GM21717 (cell line): ENCODE measurements around the gene CAMTA1.

ENCODE experiments used
- ATAC-seq: cut with Tn5 transposase; IDR thresholded peaks from one replicate; pipeline ENCODE4 v1.9.1; 2021; ENCODE audit warnings: mild to moderate bottlenecking, moderate library complexity; ENCODE audit not compliant: unreplicated experiment

Gene CAMTA1

GRCh38 chr1:7052701-7053100 is 267.4 kb downstream of the CAMTA1 start:
- ATAC-seq: no peak

- ATAC-seq: no peak
These were observed 275.5 kb downstream of the CAMTA1 start for GRCh38 chr1:7060745-7061144.

- no peak for ATAC-seq
These were observed 277.2 kb downstream of the CAMTA1 start for GRCh38 chr1:7062346-7063061.

- ATAC-seq: no peak
These were observed 278.7 kb downstream of the CAMTA1 start for GRCh38 chr1:7063981-7064380.

GRCh38 chr1:7068552-7068951 is 283.3 kb downstream of the CAMTA1 start:
- no peak for ATAC-seq

GRCh38 chr1:7069931-7070330 is 284.7 kb downstream of the CAMTA1 start:
- ATAC-seq: no peak

- no peak for ATAC-seq
These were observed 285.3 kb downstream of the CAMTA1 start for GRCh38 chr1:7070389-7071029.

GRCh38 chr1:7076117-7076516 is 290.9 kb downstream of the CAMTA1 start:
- no peak for ATAC-seq

- no peak for ATAC-seq
These were observed 291.3 kb downstream of the CAMTA1 start for GRCh38 chr1:7076572-7076971.

- ATAC-seq: no peak
These were observed 291.9 kb downstream of the CAMTA1 start for GRCh38 chr1:7077136-7077535.

- ATAC-seq: no peak
These were observed 292.7 kb downstream of the CAMTA1 start for GRCh38 chr1:7077970-7078369.

GRCh38 chr1:7079637-7080036 is 294.4 kb downstream of the CAMTA1 start:
- no peak for ATAC-seq

GRCh38 chr1:7084232-7084894 is 299.1 kb downstream of the CAMTA1 start:
- no peak for ATAC-seq

- no peak for ATAC-seq
These were observed 300.3 kb downstream of the CAMTA1 start for GRCh38 chr1:7085521-7085920.

GRCh38 chr1:7086106-7086505 is 300.9 kb downstream of the CAMTA1 start:
- no peak for ATAC-seq

GRCh38 chr1:7087888-7088287 is 302.6 kb downstream of the CAMTA1 start:
- no peak for ATAC-seq

GRCh38 chr1:7089497-7089896 is 304.2 kb downstream of the CAMTA1 start:
- no peak for ATAC-seq

GRCh38 chr1:7093297-7093696 is 308.0 kb downstream of the CAMTA1 start:
- ATAC-seq: no peak

GRCh38 chr1:7094086-7094485 is 308.8 kb downstream of the CAMTA1 start:
- no peak for ATAC-seq

GRCh38 chr1:7094509-7094908 is 309.3 kb downstream of the CAMTA1 start:
- no peak for ATAC-seq

GRCh38 chr1:7095343-7095964 is 310.2 kb downstream of the CAMTA1 start:
- ATAC-seq: no peak
